ENCODE measurements around the gene TAS2R40. TPM values are rescaled to one million over a fixed set of nuclear protein-coding genes. Genes with fewer than 3 reads are reported as not detected.

The TAS2R40 gene
- polyA plus RNA-seq, 2 of the 4 experiments (the other 2 are of a cell fraction), result not detected

GRCh38 chr7:143257501-143257900 is 35.7 kb downstream of the TAS2R40 start:
- 18% methylated on average over 5 of the region's 5 CpGs for WGBS (ENCODE audit: missing lambda C conversion rate)
- FAIRE-seq (no peak), DNase-seq (ENCODE audit: low read depth in 1 of 2, low spot score in 1 of 2) (peak; percentile 20 to 25), ATAC-seq (peak in 1 of 2 experiments; percentile 54; a peak in 2 of 6 replicates)
- 0 out of 3 replicates have a peak overlapping the region, but pooled peaks have one; percentile 12 for H3K4me2 ChIP-seq
- POLR2A ChIA-PET, result no interaction called here
- peaks cover 14% of the 10 kb centered on the region; the same call in 2 of the 3 replicates for H3K4me1 ChIP-seq
- no peak overlapping the region for H3K4me3 ChIP-seq
- no peak for TF ChIP-seq HOXA7 (CRISPR knock-in tag; IDR thresholded peaks at IDR 0.05)
- TF ChIP-seq FOSL2 (IDR thresholded peaks at IDR 0.05), result no peak
- peak; percentile 46 for TF ChIP-seq FOSL2 (CRISPR knock-in tag; IDR thresholded peaks at IDR 0.05)
- 0 out of 5 replicates have a peak, but pooled peaks of 1 of the 2 experiments have one; percentile 2 for TF ChIP-seq RAD21 (conservative IDR thresholded peaks at IDR 0.05 in 1 of 2, IDR thresholded peaks at IDR 0.05 in 1 of 2)
- H3K27ac ChIP-seq, result no peak overlapping the region
- CTCF ChIA-PET, result interaction anchor here (1.0 to 4.6 kb wide), 3 partner anchors 17 to 49 kb away, joined by 3 to 21 read pairs (median 5); no protein-coding TSS in a partner anchor
- no peaks in the 10 kb centered on the region for H3K9me3 ChIP-seq

- CTCF ChIA-PET, result interaction anchor here (0.7 to 4.6 kb wide), 4 partner anchors 16 to 136 kb away, joined by 3 to 21 read pairs (median 5); no protein-coding TSS in a partner anchor
- no peak for ATAC-seq
- 44% methylated on average over 2 of the region's 2 CpGs for WGBS (ENCODE audit: missing lambda C conversion rate)
Measured at GRCh38 chr7:143258831-143259230, 37.0 kb downstream of the TAS2R40 start.

More at GRCh38 chr7:143258831-143259230, 37.0 kb downstream of the TAS2R40 start:
- no peak for FAIRE-seq
- H3K27ac ChIP-seq, result no peak overlapping the region
- peak overlapping the region; percentile 5; the same call in 1 of the 3 replicates for H3K4me2 ChIP-seq
- H3K4me1 ChIP-seq, result peaks cover 14% of the 10 kb centered on the region; the same call in 2 of the 3 replicates
- no peak for TF ChIP-seq NPAS2 (CRISPR knock-in tag; IDR thresholded peaks at IDR 0.05; ENCODE audit: borderline replicate concordance)
- TF ChIP-seq SREBF2 (IDR thresholded peaks at IDR 0.05), result no peak
- TF ChIP-seq HOXA7 (CRISPR knock-in tag; IDR thresholded peaks at IDR 0.05), result no peak
- TF ChIP-seq FOXS1 (CRISPR knock-in tag; IDR thresholded peaks at IDR 0.05), result no peak
- TF ChIP-seq CBX8 (IDR thresholded peaks at IDR 0.05), result no peak
- no peak for TF ChIP-seq HOXB13 (CRISPR knock-in tag; IDR thresholded peaks at IDR 0.05; ENCODE audit: low read depth)
- TF ChIP-seq, protein P1, sequence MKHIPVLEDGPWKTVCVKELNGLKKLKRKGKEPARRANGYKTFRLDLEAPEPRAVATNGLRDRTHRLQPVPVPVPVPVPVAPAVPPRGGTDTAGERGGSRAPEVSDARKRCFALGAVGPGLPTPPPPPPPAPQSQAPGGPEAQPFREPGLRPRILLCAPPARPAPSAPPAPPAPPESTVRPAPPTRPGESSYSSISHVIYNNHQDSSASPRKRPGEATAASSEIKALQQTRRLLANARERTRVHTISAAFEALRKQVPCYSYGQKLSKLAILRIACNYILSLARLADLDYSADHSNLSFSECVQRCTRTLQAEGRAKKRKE (CRISPR knock-in tag; IDR thresholded peaks at IDR 0.05; ENCODE audit: low read depth), result no peak
- no peak for TF ChIP-seq HDAC2 (IDR thresholded peaks at IDR 0.05)
- TF ChIP-seq HES2 (IDR thresholded peaks at IDR 0.05), result no peak
- no peak for TF ChIP-seq E2F6 (IDR thresholded peaks at IDR 0.05; ENCODE audit: borderline replicate concordance, low read depth)
- TF ChIP-seq, protein P2, sequence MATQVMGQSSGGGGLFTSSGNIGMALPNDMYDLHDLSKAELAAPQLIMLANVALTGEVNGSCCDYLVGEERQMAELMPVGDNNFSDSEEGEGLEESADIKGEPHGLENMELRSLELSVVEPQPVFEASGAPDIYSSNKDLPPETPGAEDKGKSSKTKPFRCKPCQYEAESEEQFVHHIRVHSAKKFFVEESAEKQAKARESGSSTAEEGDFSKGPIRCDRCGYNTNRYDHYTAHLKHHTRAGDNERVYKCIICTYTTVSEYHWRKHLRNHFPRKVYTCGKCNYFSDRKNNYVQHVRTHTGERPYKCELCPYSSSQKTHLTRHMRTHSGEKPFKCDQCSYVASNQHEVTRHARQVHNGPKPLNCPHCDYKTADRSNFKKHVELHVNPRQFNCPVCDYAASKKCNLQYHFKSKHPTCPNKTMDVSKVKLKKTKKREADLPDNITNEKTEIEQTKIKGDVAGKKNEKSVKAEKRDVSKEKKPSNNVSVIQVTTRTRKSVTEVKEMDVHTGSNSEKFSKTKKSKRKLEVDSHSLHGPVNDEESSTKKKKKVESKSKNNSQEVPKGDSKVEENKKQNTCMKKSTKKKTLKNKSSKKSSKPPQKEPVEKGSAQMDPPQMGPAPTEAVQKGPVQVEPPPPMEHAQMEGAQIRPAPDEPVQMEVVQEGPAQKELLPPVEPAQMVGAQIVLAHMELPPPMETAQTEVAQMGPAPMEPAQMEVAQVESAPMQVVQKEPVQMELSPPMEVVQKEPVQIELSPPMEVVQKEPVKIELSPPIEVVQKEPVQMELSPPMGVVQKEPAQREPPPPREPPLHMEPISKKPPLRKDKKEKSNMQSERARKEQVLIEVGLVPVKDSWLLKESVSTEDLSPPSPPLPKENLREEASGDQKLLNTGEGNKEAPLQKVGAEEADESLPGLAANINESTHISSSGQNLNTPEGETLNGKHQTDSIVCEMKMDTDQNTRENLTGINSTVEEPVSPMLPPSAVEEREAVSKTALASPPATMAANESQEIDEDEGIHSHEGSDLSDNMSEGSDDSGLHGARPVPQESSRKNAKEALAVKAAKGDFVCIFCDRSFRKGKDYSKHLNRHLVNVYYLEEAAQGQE (IDR thresholded peaks at IDR 0.05), result no peak
- no peak for TF ChIP-seq CHD2 (IDR thresholded peaks at IDR 0.05; ENCODE audit: low read length, partially characterized antibody)
- no peak for TF ChIP-seq EHF (CRISPR knock-in tag; IDR thresholded peaks at IDR 0.05)
- TF ChIP-seq EP300 (IDR thresholded peaks at IDR 0.05), result no peak
- TF ChIP-seq, protein P3, sequence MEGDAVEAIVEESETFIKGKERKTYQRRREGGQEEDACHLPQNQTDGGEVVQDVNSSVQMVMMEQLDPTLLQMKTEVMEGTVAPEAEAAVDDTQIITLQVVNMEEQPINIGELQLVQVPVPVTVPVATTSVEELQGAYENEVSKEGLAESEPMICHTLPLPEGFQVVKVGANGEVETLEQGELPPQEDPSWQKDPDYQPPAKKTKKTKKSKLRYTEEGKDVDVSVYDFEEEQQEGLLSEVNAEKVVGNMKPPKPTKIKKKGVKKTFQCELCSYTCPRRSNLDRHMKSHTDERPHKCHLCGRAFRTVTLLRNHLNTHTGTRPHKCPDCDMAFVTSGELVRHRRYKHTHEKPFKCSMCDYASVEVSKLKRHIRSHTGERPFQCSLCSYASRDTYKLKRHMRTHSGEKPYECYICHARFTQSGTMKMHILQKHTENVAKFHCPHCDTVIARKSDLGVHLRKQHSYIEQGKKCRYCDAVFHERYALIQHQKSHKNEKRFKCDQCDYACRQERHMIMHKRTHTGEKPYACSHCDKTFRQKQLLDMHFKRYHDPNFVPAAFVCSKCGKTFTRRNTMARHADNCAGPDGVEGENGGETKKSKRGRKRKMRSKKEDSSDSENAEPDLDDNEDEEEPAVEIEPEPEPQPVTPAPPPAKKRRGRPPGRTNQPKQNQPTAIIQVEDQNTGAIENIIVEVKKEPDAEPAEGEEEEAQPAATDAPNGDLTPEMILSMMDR (IDR thresholded peaks at IDR 0.05), result no peak
- no peak for TF ChIP-seq JUN (IDR thresholded peaks at IDR 0.05)
- no peak for TF ChIP-seq RARB (CRISPR knock-in tag; IDR thresholded peaks at IDR 0.05)
- TF ChIP-seq CHD4 (IDR thresholded peaks at IDR 0.05; ENCODE audit: borderline replicate concordance), result no peak
- H3K9me3 ChIP-seq, result no peaks in the 10 kb centered on the region
- no peak overlapping the region for H3K4me3 ChIP-seq
- POLR2A ChIA-PET, result no interaction called here
- no peak for DNase-seq (ENCODE audit: low read depth in 1 of 2, low spot score in 1 of 2)

Data from A549 (cell line).